ENCODE results near the gene MAP2K3.

Gene MAP2K3

DNA sequence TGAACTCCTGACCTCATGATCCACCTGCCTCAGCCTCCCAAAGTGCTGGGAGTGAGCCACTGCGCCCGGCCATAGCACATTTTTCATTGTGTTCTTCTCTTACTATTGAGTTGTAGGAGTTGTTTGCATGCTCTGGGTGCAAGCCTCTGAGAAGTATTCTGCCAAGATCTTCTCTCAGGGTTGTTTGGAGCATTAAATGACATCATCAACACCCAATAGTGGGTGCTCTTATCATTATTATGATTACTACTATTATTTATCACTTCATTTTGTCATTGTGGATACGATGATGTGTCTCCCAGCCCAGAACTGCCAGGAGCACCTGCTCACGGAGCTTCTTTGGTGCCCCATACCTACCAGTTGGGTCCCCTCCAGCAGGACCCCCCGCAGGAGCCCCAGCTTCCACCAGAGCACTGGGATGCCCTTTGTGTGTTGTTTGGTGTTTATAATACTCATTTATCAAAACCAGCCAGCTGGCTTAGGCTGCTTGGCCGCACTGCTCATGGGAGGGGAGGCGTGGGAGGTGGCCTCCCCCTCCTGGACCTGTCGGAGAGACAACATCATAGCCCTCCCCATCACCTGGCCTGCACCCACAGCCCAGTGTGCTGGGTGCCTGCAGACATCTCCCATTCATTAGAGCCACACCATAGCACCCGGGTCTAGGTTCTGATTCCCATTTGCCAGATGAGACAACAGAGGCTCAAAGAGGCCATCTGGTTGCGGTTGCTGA is 12.9 kb upstream of the MAP2K3 start:
- no peak for TF ChIP-seq CTCF (conservative IDR thresholded peaks at IDR 0.05; ENCODE audit: low read length)
- no peak overlapping the region for H3K4me3 ChIP-seq (ENCODE audit: low read length)
- DNase-seq (ENCODE audit: low read depth): no peak

- DNase-seq (ENCODE audit: low read depth): no peak
- TF ChIP-seq CTCF (conservative IDR thresholded peaks at IDR 0.05; ENCODE audit: low read length): no peak
- H3K4me3 ChIP-seq (ENCODE audit: low read length): no peak overlapping the region
Observed at GRCh38 chr17:21272250-21272649, 12.3 kb upstream of the MAP2K3 start.

- TF ChIP-seq CTCF (conservative IDR thresholded peaks at IDR 0.05; ENCODE audit: low read length): no peak
- no peak for DNase-seq (ENCODE audit: low read depth)
- H3K4me3 ChIP-seq (ENCODE audit: low read length): no peak overlapping the region
Observed at GRCh38 chr17:21272881-21273792, 11.4 kb upstream of the MAP2K3 start.

DNA sequence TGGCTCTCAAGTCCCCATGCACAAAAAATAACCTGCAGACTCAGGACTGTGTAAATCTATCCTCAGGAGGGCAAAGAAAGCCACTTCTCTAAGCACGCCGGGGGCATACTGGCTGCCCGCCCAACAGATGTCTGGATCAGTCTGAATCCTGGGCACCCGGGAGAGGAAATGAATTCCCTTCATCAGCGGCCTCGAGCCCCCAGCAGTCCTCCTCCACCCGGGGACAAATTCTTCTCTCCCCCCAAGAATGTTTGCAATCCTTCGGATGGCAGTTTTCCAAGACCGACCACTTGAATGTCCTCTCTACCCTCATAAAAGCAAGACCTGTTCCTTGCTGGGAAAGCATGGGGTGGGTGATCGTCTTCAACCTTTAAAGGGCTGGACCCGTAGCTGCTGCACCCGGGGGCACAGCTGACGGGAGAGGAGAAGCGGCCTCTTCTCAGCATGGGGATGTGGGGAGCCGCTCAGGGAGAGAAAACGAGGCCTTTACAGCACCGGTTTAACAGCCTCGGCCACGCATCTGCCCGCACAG is 9.4 kb upstream of the MAP2K3 start:
- no peak for DNase-seq (ENCODE audit: low read depth)
- peak overlapping the region; percentile 66 for H3K4me3 ChIP-seq (ENCODE audit: low read length)
- no peak for TF ChIP-seq CTCF (conservative IDR thresholded peaks at IDR 0.05; ENCODE audit: low read length)

DNA sequence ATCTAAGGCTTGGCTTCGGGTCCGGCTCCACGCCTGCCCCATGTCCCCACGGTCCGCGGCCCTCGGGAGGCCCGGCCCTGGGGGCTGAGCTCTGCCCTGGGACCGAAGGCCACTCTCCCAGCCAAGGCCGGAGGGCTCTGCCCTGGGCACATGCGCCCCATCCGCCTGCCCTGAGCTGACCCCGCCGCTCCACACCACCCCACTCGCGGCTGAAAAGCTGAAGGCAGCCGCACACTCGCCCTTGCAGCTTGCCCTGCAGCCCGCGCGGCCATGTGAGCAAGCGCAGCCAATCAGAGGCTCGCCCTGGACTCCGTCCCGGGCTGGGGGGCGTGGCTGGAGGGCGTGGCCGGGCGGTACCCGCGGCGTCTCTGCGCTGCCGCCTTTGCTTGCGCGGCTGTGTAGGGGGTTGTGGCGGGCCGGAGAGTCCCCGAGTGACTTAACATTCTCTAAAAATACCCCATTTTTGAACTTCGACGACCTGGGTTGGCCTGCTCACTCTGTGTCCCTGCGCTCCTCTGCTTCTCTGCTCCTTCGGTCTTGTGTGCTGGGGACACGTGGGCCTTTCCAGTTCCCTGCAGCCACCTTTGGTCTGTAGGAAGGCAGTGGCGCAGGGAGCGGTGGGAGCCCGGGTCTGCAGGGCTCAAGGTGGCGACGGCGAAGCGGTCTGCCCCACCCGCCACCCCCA is 8.8 kb upstream of the MAP2K3 start:
- no peak for TF ChIP-seq CTCF (conservative IDR thresholded peaks at IDR 0.05; ENCODE audit: low read length)
- H3K4me3 ChIP-seq (ENCODE audit: low read length): peak overlapping the region; percentile 66
- peak; percentile 78 for DNase-seq (ENCODE audit: low read depth)

DNA sequence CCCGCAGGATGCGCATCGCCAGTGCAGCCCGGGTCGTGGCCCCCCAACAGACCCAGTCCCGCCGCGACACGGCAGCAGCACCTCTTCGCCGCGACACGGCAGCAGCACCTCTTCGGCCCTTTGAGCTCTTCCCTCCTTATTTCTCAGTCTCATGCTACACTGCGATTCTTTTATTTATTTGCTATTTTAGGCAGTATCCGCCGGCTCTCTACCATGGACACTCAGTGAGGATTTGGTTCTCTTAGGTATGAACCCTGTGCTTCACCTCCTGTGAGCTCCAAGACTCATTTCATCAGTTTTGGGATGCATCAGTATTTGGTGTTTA is 8.3 kb upstream of the MAP2K3 start:
- peak overlapping the region; percentile 66 for H3K4me3 ChIP-seq (ENCODE audit: low read length)

More for the DNA sequence above, 8.3 kb upstream of the MAP2K3 start:
- no peak for DNase-seq (ENCODE audit: low read depth)
- no peak for TF ChIP-seq CTCF (conservative IDR thresholded peaks at IDR 0.05; ENCODE audit: low read length)
